Measurements from ENCODE around the gene BCAS1.

DNA sequence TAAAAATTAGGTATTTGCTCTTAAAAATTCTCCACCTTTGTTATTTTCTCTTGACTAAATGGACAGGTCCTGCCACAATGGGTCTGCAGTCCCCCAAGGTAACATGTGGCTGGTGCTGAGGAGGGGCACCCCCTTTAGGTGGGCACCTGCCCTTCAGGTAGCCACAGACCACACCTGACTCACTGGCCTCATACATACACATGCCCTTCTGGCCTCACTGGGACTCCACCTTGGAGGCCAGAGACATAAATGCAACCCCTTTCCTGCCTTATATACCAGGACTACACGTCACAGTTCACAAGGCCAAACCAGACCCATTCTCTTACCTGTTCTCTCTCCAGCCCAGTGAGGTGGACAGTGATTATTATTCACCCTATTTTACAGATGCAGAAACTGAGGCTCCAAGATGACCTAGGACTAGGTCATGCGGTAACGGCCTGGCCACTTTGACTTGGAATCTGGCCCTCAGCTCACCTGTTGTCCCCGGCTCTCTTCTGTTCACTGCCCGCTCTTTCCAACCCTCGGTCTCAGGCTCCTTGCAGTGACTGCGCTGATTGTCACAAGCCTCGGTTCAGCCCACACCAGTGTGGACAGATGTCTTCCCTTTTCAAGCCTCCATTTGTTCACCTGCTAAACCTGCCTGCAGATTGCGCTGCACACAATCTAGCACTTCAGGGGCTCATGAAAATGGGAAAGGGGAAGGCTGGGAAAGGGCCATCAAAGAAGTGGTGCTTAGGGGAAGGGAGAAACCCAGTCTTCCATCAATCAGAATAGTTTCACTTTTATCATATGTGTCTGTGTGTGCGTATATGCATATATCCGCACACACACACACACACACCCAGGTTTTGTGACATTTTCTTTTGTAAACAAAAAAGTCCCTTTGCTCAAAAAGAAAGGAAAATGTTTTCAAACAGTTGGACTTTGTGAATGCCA, 121.7 kb downstream of the BCAS1 start:
- TF ChIP-seq, protein P1, sequence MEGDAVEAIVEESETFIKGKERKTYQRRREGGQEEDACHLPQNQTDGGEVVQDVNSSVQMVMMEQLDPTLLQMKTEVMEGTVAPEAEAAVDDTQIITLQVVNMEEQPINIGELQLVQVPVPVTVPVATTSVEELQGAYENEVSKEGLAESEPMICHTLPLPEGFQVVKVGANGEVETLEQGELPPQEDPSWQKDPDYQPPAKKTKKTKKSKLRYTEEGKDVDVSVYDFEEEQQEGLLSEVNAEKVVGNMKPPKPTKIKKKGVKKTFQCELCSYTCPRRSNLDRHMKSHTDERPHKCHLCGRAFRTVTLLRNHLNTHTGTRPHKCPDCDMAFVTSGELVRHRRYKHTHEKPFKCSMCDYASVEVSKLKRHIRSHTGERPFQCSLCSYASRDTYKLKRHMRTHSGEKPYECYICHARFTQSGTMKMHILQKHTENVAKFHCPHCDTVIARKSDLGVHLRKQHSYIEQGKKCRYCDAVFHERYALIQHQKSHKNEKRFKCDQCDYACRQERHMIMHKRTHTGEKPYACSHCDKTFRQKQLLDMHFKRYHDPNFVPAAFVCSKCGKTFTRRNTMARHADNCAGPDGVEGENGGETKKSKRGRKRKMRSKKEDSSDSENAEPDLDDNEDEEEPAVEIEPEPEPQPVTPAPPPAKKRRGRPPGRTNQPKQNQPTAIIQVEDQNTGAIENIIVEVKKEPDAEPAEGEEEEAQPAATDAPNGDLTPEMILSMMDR (IDR thresholded peaks at IDR 0.05; ENCODE audit: low read depth, low read length) = no peak
- no peak for TF ChIP-seq EZH2phosphoT487 (IDR thresholded peaks at IDR 0.05; ENCODE audit: low read depth)

Data from OCI-LY3 (cell line).